Activated T-cell treated with anti-CD3 and anti-CD28 coated beads for 48 hours (primary cell): ENCODE results near the gene ZNF207.
A peak's percentile ranks its signal among the peaks of the same experiment; 100 is the strongest.
"Not testable (repeated sequence)": the region's sequence is repeated elsewhere in the genome, so short reads cannot be mapped to it uniquely, and the experiment has no call there.

Experiments
- DNase-seq: peaks from one replicate; pipeline ENCODE4 v3.0.0-alpha.2; 2020; ENCODE audit warnings: low read depth

Gene ZNF207

DNA sequence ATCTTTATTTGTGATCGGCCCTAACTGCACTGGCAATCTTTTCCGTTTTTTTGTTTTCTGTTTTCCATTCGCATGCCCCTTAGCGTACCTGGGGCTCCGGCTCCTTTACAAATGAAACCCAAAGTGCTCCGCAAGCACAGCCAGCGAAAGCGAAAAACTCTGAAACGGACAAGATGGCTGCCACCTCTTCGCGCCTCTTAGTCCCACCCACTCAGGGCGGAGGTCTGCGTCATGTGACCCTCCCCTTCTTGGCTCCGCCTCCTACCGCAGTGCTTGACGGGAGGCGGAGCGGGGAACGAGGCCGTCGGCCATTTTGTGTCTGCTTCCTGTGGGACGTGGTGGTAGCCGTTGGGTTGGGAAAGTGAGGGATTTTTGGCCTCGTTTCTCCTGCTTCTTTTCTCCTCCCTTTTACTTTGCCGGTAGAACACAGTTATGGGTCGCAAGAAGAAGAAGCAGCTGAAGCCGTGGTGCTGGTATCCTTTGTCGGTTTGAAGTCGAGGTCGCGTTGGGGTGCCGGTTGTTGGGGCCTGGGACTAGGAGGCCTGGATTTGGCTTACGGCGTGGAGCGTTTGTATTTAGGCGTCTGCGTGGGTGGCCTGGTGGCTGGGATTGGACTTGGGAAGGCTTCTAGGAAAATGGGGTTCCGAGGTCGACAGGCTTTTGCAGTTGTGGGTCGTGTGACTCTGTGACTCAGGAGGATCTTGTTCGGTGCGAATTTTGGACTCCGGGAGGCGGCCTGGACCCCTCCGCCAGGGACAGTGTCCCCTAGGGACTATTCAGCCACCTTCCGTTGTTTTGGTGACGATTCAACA lies at the start of gene ZNF207:
Gene ZNF207 (plus strand): TSS at position 304 of the 812 bp plus-strand sequence. CDS start 129 bp downstream, at position 433.
- peak; percentile 94 for DNase-seq

- DNase-seq = no peak
These were observed 47.9 kb upstream of the ZNF207 start for GRCh38 chr17:32302037-32302436.

DNA sequence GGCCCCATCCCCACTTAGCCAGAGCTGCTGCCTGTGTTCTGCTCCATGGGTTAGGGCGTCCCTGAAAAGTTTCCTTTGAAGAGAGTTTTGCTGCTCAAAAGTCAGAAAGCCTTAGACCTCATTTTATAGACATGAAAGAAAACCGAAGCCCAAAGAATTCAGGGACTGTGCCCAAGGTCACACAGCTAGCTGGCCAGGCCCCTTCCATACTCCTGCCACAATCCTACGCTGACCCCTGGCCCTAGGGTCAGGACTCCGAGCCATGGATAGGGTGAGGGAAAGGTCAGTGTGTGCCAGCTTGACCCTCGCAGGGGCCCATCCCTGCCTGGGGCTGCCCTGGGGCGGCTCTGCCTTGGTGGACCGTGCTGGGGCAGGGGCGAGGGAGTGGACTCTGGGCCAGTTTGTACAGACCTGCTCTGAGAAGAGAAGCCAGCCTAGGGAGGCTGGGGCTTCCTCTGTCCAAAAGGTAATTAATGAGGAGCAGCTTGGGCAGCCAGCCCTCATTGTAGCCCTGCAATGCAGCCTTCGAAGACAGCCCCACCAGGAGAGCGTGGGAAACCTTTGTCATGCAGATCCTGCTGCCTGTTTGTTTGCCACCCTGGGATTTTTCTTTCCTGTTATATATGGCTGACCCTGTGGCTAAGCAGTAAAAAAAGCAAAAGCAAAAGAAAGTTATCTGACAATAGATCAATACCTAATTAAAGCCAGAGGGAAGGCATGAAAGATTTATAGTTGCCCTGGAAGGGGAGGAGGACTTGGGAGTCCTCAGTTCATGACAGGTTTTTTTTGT lies 46.9 kb upstream of the ZNF207 start:
- DNase-seq = no peak

GRCh38 chr17:32303781-32304288 lies 46.1 kb upstream of the ZNF207 start:
- no peak for DNase-seq

GRCh38 chr17:32305049-32305448 lies 44.9 kb upstream of the ZNF207 start:
- DNase-seq = no peak

GRCh38 chr17:32307658-32308057 lies 42.3 kb upstream of the ZNF207 start:
- DNase-seq = no peak

DNA sequence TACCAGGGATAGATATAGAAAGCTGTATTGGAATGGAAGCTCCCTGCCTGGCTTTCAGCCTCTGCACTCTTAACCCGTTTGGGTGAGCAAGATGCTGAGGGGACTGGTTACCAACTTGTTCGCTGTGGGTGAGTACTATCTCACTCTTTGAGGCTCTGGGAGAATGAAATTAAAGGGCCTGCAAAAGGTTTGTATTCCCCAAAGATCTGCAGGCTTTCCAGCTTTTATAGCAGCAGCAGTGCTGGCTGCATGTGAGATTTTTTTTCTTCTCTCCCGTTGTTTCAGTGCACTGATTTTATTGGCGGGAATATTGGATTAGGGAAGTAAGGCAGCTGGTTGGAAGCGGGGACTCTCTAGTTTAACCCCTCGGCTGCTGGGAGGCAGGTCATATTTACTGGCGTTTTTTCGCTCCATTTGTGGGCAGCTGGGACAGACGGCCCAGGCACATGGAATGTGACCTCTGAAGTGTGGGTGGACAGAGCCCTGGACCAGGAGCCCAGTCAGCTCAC lies 38.9 kb upstream of the ZNF207 start:
- no peak for DNase-seq

GRCh38 chr17:32314636-32315035 lies 35.3 kb upstream of the ZNF207 start:
- no peak for DNase-seq

DNA sequence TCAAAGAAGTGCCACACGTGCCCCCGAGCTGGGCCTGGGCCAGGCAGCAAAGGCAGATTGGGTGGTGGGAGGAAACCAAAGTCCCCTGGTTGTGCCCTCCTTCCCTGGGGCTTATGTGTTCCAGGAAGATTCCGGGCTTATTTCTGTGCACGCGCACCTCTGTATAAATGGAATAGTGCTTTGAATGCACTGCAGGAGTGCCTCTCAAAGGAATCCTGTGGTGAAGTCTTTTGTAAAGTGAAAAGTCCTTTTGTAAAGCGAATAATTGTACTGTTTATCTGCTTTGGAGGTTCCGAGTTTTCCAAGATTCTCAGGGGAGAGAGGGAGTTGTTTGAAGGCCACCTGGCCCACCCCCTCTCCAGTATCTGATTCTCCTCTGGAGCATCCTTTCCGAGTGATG lies 34.8 kb upstream of the ZNF207 start:
- DNase-seq = no peak

DNA sequence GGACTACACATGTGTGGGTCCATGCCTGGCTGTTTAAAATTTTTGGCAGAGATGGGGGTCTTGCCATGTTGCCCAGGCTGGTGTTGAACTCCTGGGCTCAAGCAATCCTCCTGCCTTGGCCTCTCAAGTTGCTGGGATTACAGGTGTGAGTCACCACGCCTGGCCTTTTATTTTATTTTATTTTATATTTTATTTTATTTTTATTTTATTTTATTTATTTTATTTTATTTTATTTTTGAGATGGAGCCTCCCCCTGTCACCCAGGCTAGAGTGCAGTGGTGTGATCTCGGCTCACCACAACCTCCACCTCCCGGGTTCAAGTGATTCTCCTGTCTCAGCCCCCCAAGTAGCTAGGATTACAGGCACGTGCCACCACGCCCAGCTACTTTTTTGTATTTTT lies 33.3 kb upstream of the ZNF207 start:
- not testable (repeated sequence) for DNase-seq

- DNase-seq = no peak
These were observed 32.6 kb upstream of the ZNF207 start for GRCh38 chr17:32317353-32317752.

GRCh38 chr17:32318071-32318470 lies 31.9 kb upstream of the ZNF207 start:
- no peak for DNase-seq

GRCh38 chr17:32319548-32319905 lies 30.4 kb upstream of the ZNF207 start:
- DNase-seq = peak; percentile 76

- not testable (repeated sequence) for DNase-seq
These were observed 29.9 kb upstream of the ZNF207 start for GRCh38 chr17:32320080-32320479.

DNA sequence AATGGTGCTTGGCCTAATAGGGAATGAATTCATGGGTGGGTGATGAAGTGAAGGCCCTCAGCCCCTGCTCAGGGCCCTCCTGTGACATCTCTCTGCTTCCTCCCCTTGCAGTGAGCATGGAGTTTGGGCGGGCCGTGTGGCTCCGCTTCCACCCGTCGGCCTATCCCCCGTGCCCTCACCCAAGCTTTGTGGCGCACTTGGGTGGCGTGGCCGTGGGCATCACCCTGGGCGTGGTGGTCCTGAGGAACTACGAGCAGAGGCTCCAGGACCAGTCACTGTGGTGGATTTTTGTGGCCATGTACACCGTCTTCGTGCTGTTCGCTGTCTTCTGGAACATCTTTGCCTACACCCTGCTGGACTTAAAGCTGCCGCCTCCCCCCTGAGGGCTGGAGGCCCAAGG lies 29.1 kb upstream of the ZNF207 start:
- DNase-seq = no peak

DNA sequence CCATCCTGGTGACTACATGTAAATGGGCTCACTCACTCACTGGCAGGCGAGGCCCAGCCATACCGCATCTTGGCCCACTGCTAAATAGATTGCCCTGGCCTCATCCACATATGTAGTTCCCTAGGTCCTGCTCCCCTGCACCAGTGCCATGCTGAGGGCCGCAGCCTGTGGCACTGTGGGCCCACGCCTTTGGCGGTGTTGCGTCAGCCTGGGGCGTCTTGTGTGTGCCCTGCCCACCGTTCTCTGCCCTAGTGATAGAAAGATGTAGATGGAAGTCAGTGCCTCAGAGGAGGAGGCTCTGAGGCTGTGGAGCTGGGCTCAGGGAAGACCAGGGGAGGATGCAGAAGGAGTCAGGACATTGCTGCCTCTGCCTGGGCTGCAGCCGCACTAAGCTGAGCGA lies 26.9 kb upstream of the ZNF207 start:
- DNase-seq = no peak

DNA sequence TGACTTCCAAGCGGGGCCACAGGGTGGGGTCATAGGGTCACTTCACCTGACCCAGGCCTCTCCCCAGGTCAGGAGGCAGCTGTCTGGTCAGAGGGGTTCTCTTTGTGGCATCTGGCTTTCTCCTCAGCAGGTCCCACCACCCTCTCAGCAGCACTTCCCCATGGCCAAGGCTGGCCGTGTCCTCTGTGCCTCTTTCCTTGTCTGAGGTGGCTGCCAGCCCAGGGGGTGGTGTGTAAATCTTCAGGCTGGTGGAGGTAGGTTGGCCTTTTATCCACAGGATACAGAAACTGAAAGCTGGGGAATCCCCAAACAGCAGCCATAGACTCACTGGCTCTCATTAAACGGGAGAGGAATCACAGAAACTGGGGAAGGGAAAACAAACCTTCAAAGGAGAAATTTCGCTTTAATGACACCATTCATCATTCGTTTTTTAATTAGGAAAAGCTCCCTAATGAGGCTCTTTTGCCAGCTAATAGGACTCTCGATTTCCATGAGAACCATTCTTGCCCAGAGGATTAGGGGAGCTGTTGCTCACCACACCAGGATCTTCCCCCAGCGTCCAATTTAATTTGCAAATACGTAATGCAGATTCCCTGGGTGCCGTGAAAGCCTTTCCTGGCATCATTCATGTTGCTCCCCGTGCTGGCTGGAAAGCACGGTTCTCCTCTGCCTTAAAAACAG lies 26.0 kb upstream of the ZNF207 start:
- DNase-seq = no peak

GRCh38 chr17:32327911-32328310 lies 22.0 kb upstream of the ZNF207 start:
- no peak for DNase-seq

GRCh38 chr17:32330147-32330546 lies 19.8 kb upstream of the ZNF207 start:
- no peak for DNase-seq

GRCh38 chr17:32331243-32332040 lies 18.5 kb upstream of the ZNF207 start:
- DNase-seq = no peak

DNA sequence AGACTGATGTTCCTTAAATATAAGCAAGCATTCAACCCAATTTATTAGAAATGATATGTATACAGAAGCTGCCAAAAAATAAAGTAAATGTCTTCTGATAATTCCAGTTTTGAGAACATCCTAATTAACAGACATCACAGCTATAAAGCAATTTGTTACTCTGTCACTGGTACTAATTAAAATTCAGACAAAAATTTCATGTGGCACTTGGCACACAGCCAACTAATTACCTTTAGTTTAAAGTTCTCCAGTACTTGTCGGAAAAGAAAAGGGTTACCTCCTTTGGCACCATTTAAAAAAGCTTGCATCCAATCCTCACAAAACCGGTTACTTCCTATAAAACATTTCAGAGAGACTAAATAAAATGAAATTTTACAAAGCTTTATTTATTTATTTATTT lies 16.8 kb upstream of the ZNF207 start:
- DNase-seq = no peak

GRCh38 chr17:32335046-32335445 lies 14.9 kb upstream of the ZNF207 start:
- DNase-seq = no peak
